NCI-H774 (cell line): ENCODE data around the gene SOCS1.

Experiments
- DNase-seq: peaks from one replicate; lab custom pipeline; 2025; lab: John Stamatoyannopoulos, UW

The SOCS1 gene

DNA sequence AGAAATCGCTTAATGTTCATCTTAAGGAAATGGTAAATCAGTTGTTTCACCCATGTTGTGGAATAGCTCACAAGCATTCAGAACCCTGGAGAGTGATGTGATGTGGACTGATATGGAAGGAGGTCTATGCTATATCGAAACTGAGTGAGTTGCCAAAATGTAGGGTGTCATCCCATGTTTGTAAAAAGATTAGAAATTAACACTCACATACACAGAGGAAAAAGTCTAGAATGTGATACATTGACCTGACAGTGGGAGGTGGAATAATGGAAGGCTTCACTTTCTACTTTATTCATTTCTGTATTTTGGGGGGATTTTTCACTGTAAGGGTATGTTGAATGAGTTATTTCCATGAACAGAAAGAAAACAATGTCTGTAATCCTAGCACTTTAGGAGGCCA is 29.8 kb upstream of the SOCS1 start:
- DNase-seq = no peak

DNA sequence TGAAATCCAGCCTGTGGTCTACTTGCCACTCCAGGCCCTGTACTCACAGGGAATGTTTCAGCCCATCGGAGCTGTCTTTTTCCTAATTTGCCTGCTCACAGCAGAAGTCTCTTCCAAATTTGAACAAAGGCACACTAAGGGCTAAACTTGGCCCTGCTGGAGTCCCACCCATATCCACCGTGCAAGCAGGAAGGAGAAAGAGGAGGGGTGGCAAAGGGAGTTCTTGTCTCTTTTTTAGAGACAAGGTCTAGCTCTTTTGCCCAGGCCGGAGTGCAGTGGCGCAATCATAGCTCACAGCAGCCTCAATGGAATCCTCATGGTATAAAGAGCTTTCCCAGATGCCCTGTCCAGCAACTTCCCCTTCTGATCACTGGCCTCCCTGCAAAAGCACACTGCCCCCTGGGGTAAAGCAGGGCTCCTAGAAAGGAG is 27.8 kb upstream of the SOCS1 start:
- DNase-seq = no peak

DNA sequence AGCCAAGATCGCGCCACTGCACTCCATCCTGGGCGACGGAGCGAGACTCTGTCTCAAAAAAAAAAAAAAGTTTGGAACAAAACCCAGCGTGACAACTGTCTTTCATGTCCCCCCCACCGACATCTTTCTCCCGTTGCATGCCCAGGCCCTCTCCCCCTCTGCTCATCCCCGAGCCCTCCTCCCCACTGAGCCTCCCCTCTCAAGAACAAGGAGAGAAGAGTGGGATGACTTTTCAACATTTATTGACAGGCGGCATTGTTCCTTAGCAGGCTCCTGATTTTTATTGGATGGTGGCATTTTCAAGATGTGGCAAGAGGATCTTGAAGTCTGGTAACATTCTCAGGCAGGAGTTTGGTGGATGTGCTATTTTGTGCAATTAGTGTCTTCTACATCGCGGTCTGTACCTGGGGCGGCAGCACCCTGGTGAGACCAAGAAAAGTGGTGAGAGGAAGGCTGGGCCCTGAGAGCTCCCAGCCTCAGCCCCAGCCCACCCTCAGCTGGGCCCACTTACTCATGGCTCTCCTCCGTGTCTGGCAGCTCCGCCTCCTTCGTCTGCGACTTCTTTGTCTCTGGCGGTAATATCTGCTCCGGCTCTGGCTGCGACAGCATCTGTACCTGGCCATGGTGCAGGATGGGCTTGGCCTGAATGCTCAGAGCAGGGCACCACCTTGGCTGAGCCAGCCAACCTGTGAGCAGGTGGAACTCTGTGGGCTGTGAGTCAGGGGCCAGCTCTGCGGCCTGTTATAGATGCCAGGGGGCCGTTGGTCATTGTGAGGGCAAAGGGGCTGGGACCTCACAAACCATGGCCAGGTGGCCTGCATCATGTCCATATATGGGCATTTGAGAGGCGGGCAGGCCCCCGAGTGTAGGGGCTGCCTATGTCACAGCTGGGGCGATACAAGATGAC is 24.9 kb upstream of the SOCS1 start, which contains the start of gene PRM1:
Gene PRM1 (minus strand): TSS at position 715 of the 907 bp plus-strand sequence. CDS start 92 bp downstream, at position 623.
- no peak for DNase-seq

DNA sequence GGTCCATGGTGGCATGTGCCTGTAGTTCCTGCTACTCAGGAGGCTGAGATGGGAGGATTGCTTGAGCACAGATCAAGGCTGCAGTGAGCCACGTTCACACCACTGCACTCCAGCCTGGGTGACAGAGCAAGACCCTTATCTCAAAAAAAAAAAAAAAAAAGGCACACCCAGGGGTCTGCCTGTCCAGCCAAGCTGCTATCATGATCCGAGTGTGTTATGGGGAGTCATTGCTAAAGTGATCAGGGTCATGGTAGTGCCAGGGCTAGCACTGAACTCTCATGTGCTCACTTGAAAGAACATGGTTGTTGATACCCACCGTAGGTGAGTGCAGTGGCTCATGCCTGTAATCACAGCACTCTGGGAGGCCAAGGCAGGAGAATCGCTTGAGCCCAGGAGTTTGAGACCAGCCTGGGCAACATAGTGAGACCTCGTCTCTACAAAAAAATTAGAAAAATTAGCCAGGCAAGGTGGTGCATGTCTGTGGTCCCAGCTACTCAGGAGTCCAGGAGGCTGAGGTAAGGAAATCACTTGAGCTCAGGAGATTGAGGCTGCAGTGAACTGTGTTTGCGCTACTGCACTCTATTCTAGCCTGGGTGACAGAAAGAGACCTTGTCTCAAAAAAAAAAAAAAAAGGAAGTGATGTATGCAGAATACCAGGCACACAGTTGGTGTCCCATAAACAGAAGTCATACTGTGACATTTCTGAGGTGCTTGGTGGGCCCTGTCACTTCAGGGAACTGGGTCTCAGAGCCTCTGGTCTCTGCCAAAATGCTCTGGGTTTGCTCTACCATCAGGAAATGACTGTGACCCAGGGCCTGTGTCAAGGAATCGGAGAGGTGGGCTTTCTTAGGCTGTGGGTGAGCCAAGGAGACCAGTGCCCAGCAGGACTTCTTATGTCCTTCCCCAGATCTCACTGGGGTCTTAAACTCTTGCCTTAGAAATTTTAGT is 23.0 kb upstream of the SOCS1 start:
- DNase-seq = no peak

DNA sequence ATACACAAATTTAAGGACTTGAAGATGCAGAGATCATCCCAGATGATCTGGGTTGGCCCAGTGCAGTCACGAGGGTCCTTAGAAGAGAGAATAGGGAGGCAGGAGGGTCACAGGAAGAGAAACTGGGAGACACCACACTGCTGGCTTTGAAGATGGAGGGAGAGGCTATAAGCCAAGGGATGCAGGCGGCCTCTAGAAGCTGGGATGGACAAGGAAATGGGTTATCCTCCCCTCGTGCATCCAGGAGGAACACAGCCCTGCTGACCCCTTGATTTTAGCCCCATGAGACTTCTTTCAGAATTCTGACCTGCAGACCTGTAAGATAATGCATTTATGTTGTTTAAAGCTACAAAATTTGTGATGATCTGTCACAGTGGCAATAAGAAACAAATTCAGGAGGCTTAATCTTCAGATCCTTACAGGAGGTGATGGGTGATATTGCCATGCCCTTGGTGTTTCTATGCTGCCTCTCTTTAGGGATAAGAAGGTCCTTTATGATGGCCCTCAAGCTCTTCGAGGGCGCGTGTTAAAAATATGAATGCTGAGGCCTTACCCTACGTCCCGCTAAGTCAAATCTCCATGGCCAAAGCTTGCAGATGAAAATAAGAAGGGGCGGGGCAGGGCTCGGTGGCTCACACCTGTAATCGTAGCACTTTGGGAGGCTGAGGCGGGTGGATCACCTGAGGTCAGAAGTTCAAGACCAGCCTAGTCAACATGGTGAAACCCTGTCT is 21.8 kb upstream of the SOCS1 start:
- no peak for DNase-seq

DNA sequence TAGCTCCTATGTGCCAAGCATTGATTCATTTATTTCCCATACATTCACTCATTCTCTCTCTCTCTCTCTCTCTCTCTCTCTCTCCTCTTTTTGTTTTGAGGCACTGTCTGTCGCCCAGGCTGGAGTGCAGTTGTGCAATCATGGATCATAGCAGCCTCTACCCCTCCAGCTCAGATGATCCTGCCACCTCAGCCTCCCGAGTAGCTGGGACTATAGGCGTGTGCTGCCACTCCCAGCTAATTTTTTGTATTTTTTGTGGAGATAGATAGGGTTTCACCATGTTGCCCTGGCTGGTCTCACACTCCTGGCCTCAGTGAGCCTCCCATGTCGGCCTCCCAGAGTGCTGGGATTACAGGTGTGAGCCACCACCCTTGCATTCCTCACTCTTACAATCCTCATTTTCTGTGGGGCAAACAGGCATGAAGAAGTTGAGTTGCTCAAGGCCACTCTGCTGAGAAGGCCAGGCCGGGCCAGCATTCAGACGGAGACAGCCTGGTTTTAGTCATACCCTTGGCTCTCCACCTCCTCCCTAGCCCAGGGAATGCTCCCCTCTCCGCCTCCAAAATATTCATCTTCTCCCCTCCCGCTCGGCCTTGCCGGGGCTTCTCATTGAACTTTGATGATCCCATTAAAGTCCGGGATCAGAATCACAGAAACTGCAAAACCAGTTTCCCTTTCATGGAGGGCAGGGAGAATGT is 21.0 kb upstream of the SOCS1 start:
- no peak for DNase-seq

DNA sequence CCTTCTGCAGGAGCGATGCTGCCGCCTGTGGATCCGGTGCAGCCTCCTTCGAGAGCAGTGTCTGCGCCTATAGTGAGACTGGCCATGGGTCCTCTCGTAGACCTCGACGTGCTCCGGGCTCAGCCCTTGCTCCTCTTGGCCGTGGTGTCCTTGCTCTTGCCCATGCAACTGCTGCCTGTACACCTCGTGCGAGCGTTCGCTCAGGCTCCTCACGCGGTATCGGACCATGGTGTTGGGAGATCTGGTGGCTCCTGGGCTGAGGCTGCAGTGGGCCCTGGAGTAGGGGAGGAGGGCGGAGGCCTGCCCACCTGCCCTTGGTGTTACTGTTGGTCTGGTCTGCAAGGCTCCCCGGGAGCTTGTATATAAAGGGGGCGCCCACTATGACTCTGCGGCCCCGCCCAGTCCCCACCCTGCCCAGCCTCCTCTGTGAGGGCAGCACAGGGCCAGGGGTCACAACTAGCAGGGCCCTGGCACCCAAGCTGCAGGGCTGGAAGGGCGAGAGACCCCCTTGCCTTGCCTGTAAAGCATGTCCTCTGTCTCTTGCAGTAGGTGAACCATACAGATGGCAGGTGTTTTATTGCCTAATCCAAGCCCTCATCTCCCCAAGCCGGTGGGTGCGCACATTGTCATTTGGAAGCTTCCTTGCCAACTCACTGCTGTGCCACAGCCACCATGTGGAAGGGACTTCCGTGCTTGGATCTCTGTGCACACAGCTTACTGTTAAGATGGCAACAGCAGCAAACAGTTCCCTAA is 20.3 kb upstream of the SOCS1 start, which contains the start of gene PRM2:
Gene PRM2 (minus strand): TSS at position 338 of the 753 bp plus-strand sequence. CDS start 110 bp downstream, at position 228.
- no peak for DNase-seq

DNA sequence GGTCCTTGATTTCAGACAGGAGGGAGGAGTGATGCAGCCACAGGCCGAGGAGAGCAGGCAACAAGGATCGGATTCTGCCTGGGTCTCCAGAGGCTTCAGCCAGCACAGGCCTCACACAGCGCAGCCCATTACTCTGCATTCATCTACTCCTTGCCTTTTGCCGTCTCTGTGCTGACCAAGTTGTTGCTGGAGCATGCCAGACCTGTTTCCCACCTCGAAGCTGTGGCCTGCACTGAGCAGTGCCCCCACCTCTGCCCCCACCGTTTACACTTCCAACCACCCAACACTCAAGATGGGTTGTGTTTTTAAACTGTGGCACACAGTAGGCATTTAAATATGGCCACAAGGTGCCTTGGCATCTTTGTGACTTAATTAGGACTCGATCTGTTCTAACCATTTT is 19.0 kb upstream of the SOCS1 start:
- no peak for DNase-seq

DNA sequence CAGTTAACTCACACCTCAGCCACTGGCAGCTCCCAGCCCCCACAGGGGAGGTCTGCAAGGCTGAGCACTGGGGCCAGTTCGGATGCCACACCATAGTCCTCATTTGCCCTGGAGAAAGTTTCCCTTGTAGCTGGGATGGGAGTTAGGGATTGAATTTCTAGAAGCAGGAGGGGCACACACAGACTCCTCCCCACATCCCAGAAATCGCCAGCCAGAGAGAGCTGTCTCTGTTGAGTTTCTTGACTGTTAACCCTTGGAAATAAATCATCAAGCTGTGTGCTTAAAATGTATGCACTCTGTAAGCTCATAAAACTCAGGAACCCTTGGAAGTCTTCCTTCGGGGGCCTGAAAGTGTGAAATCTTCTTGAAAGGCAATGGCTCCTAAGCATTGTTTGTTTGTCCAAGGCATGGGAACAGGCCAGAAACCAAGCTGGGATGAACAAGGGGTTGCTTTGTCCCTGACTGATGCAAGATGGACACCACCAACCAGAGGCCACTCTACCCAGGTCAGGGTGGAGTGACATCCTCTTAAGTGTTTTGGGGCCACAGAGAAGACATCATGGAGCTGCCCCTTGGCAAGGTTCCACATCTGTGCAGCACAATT is 17.8 kb upstream of the SOCS1 start:
- no peak for DNase-seq

DNA sequence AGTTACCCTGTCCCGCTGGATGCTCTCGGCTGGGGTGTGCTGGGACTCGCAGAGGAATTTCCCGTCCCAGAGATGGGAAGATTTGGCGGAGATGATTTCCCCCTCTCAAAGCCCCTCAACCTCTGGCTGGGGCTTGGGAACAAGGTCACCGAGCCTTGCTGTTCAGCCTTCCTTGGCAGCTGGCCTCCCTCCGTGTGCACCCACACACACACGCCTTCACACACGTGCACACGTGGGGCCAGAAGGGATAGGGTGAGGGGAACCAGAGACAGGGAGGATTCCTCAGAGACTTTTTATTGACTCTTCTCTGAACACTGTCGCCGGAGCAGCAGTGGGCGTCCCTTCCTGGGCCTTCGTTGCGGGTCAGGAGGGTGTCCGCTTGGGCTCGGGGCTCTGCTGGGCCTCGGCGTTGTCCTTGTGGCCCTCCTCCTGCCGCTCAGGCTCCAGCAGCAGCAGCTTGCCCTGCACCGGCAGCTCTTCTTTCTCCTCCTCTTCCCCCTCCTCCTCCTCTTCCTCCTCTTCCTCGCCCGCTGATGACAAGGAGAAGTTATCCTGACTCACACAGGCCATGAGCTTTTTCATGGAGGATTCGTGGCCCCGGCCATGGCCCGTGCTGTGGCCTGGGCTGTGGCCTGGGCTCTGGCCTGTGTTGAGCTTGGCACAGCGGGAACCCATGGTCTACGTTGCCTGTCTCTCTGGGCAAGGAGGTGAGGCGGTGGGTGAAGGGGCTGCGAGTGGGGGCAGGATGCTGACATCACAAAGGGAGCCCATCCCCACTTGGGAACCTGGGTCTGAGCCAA is 17.1 kb upstream of the SOCS1 start, which contains the start of gene PRM3:
Gene PRM3 (minus strand): TSS at position 709 of the 800 bp plus-strand sequence. CDS start 34 bp downstream, at position 675.
- no peak for DNase-seq

DNA sequence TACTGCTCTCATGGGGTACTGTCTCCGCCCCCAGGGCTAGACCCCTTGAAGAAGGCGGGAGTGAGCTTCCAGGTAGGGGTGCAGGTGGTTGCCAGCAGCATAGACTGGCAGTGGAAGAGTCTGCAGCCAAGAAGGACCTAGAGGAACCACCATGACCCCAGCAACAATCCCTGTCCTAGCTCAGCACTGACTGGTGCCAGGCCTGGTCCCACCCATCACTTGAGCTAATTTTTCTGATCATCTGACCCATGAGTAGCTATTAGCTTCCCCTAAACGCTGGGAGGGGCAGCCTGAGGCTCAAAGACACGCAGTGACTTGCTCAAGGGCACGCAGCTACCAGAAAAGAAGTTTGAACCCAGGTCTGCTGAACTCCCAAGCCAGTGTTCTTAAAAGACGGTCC is 16.5 kb upstream of the SOCS1 start:
- DNase-seq = no peak

DNA sequence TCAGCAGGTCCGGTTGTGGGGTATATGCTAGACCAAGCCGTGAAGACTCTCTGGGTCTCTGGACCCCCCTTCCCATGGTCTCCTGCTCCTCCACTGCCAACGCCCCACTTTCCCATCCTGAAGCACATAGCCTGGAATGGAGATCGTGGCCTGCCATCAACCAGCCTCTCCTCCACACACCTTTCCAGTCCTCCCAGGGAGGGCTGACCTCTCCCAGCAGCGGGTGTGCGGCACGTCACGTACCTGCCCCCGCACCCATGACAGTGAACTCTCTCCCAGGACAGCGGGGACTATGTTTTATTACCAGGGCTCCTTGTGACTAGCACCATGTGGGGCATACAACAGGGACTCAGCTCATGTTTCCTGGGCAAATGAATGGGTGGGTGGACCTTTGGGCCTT is 15.6 kb upstream of the SOCS1 start:
- no peak for DNase-seq

DNA sequence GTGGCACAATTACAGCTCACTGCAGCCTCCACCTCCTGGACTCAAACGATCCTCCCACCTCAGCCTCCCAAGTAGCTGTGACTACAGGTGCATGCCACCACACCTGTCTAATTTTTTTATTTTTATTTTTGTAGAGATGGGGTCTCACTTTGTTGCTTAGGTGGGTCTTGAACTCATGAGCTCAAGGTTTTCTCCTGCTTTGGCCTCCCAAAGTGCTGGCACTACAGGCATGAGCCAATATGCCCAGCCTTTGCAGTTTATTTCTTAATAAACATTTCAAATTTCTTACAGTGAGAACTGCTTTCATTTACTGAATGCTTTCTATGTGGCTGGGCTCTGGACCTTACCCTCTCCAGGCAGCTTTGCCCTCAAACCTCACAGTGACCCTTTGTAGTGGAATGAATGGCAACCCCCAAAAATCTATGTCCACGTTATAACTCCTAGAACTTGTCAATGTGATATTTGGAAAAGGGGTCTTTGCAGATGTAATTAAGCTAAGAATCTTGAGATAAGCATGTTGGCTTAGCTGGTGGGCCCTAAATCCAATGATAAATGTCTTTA is 14.7 kb upstream of the SOCS1 start:
- no peak for DNase-seq

DNA sequence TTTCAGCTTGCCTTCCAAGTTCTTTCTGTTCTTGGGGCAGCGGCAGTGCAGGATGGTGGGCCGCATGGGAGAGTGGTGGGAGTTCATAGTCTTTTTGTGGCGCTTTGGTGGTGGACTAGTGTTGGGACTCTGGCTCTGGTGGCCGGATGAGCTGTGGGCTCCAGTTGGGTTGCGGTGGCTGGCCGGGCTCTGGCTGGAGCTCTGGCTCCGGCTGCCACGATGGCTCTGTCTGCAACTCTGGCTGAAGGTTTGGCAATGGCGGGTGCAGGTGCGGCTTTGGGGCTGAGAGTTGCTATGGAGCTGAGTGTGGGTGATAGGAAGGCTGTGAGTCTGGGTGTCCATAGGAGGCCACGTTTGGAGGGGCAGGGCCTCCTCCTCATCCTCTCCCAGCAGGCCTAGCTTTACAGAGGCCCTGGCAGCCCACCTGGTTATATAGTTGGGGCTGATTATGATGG is 12.9 kb upstream of the SOCS1 start, which contains the start of gene TNP2:
Gene TNP2 (minus strand): TSS at position 405 of the 455 bp plus-strand sequence. CDS start 63 bp downstream, at position 342.
- DNase-seq = no peak

DNA sequence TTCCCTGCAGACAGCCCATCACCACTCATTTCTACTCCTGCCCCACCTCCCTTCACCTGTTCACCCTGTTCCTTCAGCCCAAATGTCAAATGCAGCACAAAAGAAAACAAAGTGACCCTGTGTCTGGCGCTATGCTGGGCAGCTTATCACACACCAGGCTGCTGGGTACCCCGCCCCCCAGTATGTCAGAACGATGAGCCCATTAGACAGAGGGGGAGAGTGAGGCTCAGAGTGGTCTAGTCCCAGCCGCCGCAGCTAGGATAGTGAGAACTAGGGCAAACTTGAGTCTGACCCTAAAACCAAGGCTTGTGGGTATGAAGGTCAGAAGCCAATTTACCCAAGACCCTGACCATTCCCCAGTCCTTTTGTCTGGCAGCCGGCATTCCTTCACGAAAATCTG is 9.1 kb upstream of the SOCS1 start:
- DNase-seq = no peak

DNA sequence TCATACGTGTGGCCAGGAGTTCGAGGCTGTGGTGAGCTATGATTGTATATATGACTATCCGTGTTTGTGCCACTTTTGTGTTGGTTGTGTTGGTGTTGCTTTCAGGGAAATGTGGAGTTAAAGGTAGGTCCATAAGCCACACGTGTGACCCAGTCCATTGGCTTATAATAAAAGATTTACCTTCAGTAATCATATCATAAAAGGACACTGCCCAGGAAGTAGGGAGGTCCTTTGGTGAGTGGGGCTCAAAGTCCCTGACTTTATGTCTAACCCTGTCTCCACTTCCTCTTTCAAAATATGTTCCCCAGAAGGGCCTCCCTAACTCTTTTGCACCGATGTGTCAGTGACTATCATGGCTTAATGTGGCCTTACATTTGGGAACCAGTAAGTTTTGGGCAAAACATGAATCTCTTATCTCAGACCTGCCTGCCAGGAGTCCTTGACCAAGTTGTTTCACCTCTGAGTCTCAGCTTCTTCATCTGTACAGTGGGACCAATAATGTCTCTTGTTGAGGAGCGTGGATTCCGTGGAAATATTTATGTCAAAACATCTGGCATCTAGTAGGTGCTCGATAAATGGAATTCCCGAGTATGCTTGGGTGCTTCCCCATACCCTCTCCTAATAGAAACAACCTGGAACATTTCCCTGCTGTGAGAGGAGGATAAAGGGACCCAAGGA is 8.3 kb upstream of the SOCS1 start:
- no peak for DNase-seq

DNA sequence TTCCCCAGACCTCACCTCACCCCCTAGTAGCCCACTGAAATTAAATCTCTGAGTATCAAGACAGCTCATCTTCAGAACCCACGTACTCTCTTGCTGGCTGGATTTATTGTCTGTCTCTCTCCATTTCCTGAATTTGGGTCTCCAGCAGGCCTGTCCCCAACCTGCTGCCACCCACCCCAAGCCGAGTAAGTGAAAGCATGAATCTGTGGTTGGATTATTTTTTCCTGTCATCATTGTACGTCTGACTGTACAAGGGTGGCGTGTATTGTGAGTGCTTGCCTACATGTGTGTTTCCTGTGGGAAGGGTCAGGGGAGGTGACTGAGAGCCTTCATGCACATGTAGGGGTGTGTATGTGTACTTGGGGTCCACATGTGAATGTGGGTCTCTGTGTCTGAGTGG is 7.7 kb upstream of the SOCS1 start:
- no peak for DNase-seq

DNA sequence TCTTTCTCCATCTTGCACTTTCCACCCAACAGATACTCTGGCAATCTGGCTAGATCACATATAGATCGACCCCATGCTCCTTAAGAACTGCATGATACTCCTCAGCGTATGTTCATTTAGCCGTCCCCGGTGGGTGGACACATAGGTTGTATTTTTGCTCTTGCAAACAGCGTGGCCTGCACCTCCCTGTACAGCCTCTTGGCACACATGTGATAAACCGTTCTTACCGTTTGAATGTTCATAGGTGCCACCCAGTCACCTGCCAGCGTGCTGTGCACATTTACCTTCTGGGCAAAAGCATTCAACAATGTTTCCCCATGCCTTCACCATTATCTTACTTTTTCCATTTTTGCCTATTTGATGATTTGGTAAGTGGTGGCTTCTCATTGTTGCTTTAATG is 6.9 kb upstream of the SOCS1 start:
- no peak for DNase-seq
